ENCODE measurements around the gene ADARB2.

DNA sequence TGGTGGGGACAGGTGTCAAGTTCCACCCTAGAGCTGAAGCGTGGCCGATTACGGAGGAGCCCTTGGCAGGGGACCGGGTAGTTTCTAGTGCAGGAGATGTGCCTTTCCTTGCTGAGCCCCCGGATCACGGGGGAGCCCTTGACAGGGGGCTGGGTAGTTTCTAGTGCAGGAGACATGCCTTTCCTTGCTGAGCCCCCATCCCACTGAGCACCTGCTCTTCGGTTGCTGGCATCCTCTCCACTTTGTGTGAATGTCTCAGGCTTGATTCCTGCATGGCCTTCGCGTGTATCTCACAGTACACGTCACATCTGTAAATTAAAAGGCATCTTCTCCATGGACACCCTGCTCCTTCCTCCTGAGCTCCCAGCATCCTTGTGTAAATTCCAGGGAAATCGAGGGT is 263.5 kb downstream of the ADARB2 start:
- TF ChIP-seq EZH2phosphoT487 (IDR thresholded peaks at IDR 0.05; ENCODE audit: borderline replicate concordance, low read length), result no peak
- no peak for TF ChIP-seq CTCF (IDR thresholded peaks at IDR 0.05; ENCODE audit: low read depth, low read length, poor library complexity, severe bottlenecking)

Measured in DOHH2 (cell line).